ENCODE measurements around the gene ARHGAP24. TPM values are rescaled to one million over a fixed set of nuclear protein-coding genes. Genes with fewer than 3 reads are reported as not detected.
A peak's percentile ranks its signal among the peaks of the same experiment; 100 is the strongest.

ARHGAP24 gene
- total RNA-seq, 4 donors from 2014 or later: 41.6 to 71.2 (median 62.0) TPM

DNA sequence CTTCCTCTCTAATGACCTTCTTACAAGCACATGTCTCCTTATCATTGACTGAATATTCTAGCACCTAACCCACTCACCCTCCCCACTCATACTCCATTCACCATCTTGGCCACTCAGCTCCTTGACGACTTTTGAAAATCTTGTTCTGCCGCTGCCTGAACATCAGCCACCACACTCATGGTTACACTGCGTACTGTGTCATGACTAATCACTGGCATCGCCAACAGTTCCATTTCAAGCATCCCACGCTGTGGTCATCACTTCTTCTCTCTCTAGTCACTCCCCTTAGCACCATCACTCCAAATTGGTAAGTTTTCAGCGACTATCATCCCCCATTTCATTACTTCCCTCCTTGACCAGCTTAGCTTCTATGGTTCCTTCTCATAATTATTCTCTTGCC lies 532.1 kb downstream of the ARHGAP24 start:
- DNase-seq (ENCODE audit: low spot score in 2 of 2): no peak
- no peak overlapping the region for H3K27ac ChIP-seq
- TF ChIP-seq EP300 (IDR thresholded peaks at IDR 0.05) (no peak), POLR2A (IDR thresholded peaks at IDR 0.05) (no peak)
- TF ChIP-seq, protein P1, sequence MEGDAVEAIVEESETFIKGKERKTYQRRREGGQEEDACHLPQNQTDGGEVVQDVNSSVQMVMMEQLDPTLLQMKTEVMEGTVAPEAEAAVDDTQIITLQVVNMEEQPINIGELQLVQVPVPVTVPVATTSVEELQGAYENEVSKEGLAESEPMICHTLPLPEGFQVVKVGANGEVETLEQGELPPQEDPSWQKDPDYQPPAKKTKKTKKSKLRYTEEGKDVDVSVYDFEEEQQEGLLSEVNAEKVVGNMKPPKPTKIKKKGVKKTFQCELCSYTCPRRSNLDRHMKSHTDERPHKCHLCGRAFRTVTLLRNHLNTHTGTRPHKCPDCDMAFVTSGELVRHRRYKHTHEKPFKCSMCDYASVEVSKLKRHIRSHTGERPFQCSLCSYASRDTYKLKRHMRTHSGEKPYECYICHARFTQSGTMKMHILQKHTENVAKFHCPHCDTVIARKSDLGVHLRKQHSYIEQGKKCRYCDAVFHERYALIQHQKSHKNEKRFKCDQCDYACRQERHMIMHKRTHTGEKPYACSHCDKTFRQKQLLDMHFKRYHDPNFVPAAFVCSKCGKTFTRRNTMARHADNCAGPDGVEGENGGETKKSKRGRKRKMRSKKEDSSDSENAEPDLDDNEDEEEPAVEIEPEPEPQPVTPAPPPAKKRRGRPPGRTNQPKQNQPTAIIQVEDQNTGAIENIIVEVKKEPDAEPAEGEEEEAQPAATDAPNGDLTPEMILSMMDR (IDR thresholded peaks at IDR 0.05): no peak
- WGBS, 2 donors: 91 to 97% methylated on average over 6 of the region's 6 CpGs
- no peaks in the 10 kb centered on the region for H3K9me3 ChIP-seq
- no peak overlapping the region for H3K4me3 ChIP-seq
- H3K27me3 ChIP-seq: no peaks in the 10 kb centered on the region
- H3K4me1 ChIP-seq: peaks cover 0 to 6% (median 0%) of the 10 kb centered on the region in 4 donors
- H3K36me3 ChIP-seq: no peaks in the 10 kb centered on the region

DNA sequence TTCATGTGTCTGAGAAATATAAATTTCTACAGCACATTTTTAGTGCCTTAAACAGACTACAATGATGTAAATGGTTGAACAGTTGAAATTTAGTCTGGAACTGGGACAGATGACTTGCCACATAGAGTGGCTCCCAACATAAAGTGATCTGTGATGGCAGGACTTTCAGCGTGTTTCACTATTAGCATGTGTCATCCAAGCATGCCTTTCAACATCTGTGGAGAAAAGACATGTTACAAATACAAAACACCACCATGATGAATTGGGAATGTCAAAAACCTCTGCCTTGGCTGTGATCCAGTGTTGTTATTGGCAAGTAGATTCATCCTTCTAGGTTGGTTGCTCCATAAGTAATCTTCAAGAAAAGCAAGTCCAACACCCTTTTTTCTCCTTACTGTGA lies 536.2 kb downstream of the ARHGAP24 start:
- Histone ChIP-seq H3K27me3 (no peaks in the 10 kb centered on the region), H3K36me3 (no peaks in the 10 kb centered on the region), H3K9me3 (no peaks in the 10 kb centered on the region), H3K27ac (no peak overlapping the region), H3K4me1 (peaks cover 0 to 15% (median 0%) of the 10 kb centered on the region in 4 donors), H3K4me3 (no peak overlapping the region)
- 52 to 75% methylated on average over 1 of the region's 1 CpG for WGBS, 2 donors
- peak in 1 of 2 donors; percentile 48 for DNase-seq (ENCODE audit: low spot score in 2 of 2)
- TF ChIP-seq, protein P1 (IDR thresholded peaks at IDR 0.05): no peak
- TF ChIP-seq POLR2A (IDR thresholded peaks at IDR 0.05): no peak
- peak in 1 of 2 donors; percentile 30 for TF ChIP-seq EP300 (IDR thresholded peaks at IDR 0.05)

DNA sequence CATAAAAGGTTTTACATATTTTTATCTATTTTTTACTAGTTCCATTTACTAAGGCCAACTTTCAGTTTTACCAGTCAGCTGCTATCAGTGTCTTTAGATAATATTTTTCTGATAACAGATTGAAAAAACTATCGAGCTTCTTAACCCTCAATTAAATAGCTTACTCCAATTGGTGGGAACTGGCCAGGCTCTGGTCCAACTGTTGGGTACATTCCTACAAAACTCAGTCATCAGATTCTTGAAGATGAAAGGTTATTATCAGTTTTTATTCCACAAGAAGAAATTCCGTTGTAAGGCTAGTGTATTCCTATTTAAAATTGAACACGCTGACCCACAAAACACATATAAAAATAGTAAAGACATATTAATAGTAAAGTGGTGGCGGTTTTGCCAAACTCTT lies 538.7 kb downstream of the ARHGAP24 start:
- H3K36me3 ChIP-seq: no peaks in the 10 kb centered on the region
- no peaks in the 10 kb centered on the region for H3K9me3 ChIP-seq
- no peak overlapping the region for H3K4me3 ChIP-seq
- DNase-seq (ENCODE audit: low spot score in 2 of 2): no peak
- no peak overlapping the region for H3K27ac ChIP-seq
- WGBS, 2 donors: 58 to 60% methylated on average over 4 of the region's 4 CpGs
- H3K4me1 ChIP-seq: peaks cover 0 to 15% (median 0%) of the 10 kb centered on the region in 4 donors
- TF ChIP-seq, protein P1 (IDR thresholded peaks at IDR 0.05): no peak
- TF ChIP-seq POLR2A (IDR thresholded peaks at IDR 0.05) (no peak), EP300 (IDR thresholded peaks at IDR 0.05) (no peak)
- H3K27me3 ChIP-seq: no peaks in the 10 kb centered on the region

DNA sequence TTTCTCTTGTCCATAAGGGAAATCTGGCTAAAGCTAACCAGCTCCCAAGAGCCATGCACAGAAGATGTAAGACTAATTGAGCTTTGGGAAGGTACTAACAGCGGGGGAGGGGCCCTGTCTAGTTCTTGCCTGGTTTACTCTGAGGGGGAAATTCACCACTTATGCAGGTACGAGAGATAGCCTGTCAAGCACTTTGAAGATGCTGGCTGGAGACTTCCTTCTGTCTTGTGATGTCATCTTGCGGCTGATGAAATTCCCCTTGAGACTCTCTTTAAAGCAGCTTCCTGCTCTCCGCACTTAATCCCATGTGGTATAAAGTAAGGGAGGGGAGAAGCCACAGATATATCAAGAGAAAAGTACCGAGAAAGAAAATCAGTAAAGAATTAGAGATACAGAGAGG lies 539.6 kb downstream of the ARHGAP24 start:
- TF ChIP-seq POLR2A (IDR thresholded peaks at IDR 0.05) (no peak), EP300 (IDR thresholded peaks at IDR 0.05) (no peak)
- TF ChIP-seq, protein P1 (IDR thresholded peaks at IDR 0.05): no peak
- H3K4me1 ChIP-seq: peaks cover 0 to 15% (median 0%) of the 10 kb centered on the region in 4 donors

DNA sequence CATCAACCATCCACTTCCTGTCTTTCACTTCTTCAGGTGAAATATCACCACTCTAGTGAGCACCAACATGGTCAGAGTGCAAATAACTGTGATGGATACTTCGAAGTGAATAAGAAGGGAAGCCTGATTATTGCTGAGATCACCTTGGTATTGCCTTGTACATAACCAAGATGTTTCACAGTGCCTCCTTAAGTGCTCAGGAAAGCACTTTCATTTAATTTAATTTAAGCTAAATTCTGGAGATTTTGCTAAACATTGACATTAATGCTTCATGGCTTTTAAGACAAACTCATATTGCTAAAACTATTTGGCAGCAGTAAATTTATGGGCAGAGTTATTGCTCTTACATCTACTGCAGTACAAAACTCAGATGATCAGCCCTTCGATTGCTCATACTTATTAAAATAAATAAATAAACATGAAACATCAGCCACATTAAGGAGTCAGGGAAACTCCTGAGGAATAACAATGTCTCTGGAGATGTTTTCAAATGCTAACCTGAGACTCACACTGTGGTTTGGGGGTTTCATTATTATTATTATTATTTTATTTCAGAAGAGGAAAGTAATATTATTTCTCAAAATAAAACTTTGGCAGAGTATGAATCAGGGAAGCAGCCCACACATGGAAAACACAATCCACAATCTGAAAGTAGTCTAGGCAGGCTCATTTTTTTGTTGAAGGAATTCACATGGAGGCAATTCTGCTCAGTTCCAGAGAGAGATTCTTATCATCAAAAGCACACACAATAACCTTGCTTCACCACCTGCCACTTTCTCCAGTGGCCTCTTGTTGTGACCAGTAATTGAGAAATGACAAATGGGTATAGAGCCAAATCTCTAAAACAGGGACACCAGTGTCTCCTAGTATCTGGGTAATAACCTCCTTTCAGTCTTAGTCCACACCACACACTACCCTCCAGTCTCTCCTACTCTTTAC lies 540.7 kb downstream of the ARHGAP24 start:
- WGBS, 2 donors: 66 to 79% methylated on average over 2 of the region's 2 CpGs
- no peaks in the 10 kb centered on the region for H3K36me3 ChIP-seq
- no peaks in the 10 kb centered on the region for H3K27me3 ChIP-seq
- TF ChIP-seq, protein P1 (IDR thresholded peaks at IDR 0.05): no peak
- no peak for TF ChIP-seq POLR2A (IDR thresholded peaks at IDR 0.05)
- no peak for TF ChIP-seq EP300 (IDR thresholded peaks at IDR 0.05)
- H3K9me3 ChIP-seq: no peaks in the 10 kb centered on the region
- H3K4me3 ChIP-seq: no peak overlapping the region
- no peak overlapping the region for H3K27ac ChIP-seq
- peaks cover 0 to 15% (median 0%) of the 10 kb centered on the region in 4 donors for H3K4me1 ChIP-seq
- no peak for DNase-seq (ENCODE audit: low spot score in 2 of 2)

More for the DNA sequence above, 539.6 kb downstream of the ARHGAP24 start:
- H3K9me3 ChIP-seq: no peaks in the 10 kb centered on the region
- no peaks in the 10 kb centered on the region for H3K27me3 ChIP-seq
- no peaks in the 10 kb centered on the region for H3K36me3 ChIP-seq
- DNase-seq (ENCODE audit: low spot score in 2 of 2): no peak
- no peak overlapping the region for H3K4me3 ChIP-seq
- no peak overlapping the region for H3K27ac ChIP-seq
- 84 to 90% methylated on average over 5 of the region's 5 CpGs for WGBS, 2 donors
